Posterior vena cava (tissue), 2 donors: ENCODE data around the gene TMEM150B. TPM values are rescaled to one million over a fixed set of nuclear protein-coding genes. Genes with fewer than 3 reads are reported as not detected.
A peak's percentile ranks its signal among the peaks of the same experiment; 100 is the strongest.

ENCODE experiments used
- DNase-seq: peaks from one replicate; pipeline ENCODE4 v3.0.0-alpha.2; 2020; ENCODE audit warnings: low spot score
- intact Hi-C, 2 donors: fragments of 100-400 bp; cut with DNase I; formaldehyde crosslinking; loops; one replicate each; pipeline versions ENCODE4 v1.14.1 to v1.14.2; 2022 to 2023
- total RNA-seq, 2 donors: library from RNA; stranded (reverse); fragmentation: NEBNext Ultra II Directional; extraction: Animal tissue kit (Norgen Biotek cat#: 25700); gene quantifications; one replicate each; pipeline ENCODE4 v1.2.1, GENCODE V29; 2021
- donor health status: DM: yes; HTN: yes; CAD: no.
- donor health status: DM: yes; HTN: yes; CAD: no.

TMEM150B gene
- total RNA-seq, 2 donors from 2014 or later = 1.9 to 5.4 TPM

DNA sequence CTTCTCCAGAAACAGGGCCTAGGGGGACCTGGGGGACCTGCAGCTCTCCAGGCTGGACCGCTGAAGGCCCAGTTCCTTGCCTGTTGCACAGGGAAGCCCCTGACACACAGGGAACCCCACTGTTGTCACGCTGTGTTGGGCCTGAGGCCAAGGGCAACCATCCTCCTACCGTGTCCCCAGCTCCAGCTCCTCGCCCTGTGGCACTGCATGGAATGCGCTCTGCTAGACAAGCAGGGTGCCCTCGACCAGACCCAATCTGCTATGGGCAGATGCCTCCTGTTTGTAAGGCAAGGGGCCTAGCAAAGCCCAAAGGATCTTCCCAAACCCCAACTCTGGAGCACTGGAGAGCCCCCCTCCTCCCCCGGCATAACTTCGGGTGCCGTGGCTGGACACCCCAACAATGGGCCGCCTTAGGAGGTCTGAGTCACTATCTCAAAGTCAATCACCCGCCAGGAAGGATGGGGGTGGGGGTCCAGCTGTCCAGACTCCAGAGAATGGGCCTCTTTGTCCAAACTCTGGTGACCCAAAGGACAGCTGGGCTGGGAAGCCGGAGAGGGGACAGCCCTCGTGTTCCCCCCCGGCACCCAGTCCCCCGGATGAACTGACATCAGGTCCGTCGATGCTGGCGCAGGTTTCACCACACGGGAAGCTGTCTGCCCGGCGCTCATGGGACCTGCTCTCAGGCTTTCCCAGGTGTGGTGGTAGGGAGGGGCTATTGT, 37.6 kb downstream of the TMEM150B start:
- intact Hi-C loops = no loop called here
- DNase-seq = no peak

DNA sequence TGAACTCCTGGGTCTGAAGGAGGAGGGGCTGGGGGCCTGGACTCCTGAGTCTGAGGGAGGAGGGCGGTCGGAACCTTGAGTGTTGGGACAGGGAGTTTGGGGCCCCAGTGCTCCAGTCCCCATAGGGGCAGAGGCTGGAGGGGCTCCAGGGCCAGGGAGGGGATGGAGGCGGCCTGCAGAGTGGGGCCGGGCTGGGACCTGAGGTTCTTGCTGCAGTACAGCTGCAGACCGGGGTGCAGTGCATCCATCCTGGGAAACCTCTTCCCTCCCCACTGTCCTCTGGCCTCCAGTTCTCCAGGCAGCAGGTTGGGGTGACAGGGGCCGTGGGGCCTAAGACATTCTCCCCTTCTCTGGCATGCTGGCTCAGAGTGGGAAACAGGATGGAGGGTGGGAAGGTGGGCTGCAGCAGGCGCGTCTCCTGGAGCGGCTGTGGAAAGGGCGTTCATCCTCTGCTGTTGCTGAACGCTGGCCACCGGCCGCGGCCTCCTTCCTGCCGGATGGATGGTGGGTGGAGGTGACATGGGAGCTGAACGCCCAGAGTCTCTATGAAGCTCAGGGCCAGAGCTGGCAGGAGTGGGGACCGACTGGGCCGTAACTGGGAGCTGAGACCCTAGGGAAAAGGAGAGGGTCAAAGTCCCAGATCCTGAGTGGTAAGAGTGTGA, 39.8 kb downstream of the TMEM150B start:
- no peak for DNase-seq
- intact Hi-C loops = no loop called here

DNA sequence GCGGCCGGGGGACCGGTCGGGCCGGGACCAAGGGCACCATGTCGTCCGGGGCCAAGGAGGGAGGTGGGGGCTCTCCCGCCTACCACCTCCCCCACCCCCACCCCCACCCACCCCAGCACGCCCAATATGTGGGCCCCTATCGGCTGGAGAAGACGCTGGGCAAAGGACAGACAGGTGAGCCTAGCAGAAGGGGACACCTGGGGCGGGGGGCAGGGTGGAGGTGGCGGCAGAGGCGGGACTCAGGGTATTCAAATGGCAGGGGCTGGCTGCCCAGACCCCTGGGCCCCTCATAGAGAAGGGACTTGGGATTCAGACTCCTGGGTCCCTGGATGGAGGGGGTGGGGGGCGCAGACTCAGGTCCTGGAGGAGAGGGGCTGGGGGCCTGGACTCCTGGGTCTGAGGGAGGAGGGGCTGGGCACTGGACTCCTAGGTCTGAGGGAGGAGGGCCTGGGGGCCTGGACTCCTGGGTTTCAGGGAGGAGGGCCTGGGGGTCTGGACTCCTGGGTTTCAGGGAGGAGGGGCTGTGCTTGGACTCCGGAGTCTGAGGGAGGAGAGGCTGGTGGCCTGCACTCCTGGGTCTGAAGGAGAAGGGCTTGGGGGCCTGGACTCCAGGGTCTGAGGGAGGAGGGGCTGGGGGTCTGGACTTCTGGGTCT, 40.6 kb downstream of the TMEM150B start:
- DNase-seq = no peak
- intact Hi-C loops = no loop called here

DNA sequence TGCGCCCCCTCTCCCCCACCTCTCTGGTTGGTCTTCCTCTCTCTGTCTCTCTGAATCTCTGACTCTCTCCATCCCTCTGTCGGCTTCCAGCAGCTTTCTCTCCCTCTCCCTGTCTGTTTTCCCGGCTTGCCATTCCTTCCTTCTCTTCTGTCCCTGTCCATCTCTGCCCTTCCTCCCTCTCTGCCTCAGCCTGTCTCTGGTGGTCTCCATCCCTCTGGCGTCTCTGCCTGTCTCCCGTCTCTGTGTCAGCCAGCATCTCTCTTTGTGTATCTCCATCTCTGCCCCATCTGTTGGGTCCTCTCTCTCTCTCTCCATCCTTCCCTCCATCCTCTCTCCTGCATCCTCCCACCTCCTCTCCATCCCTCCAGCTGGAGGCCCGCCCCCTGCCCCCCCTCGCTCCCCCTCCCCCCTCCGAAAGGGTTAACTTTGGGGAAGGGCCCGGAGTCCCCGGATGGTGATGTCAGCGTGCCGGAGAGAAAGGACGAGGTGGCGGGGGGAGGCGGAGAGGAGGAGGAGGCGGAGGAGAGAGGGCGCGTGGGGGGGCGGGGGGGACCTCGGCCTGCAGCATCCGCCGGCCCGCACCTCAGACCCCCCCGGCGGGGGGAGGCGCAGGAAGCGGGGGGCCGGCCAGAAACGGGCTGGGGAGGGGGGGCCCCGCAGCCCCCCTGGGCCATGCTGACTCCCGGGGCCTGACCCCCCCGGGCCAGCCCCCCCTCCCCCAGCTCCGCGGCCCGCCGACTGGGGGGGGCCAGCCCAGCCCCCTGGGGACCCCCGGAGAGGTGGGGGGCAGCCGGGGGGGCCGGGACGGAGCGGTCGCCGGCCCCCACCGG, 41.4 kb downstream of the TMEM150B start, which contains the start of gene BRSK1:
Gene BRSK1 (plus strand): TSS at position 450 of the 830 bp plus-strand sequence. CDS start 446 bp downstream, outside the sequence.
- no peak for DNase-seq
- intact Hi-C loops = no loop called here

DNA sequence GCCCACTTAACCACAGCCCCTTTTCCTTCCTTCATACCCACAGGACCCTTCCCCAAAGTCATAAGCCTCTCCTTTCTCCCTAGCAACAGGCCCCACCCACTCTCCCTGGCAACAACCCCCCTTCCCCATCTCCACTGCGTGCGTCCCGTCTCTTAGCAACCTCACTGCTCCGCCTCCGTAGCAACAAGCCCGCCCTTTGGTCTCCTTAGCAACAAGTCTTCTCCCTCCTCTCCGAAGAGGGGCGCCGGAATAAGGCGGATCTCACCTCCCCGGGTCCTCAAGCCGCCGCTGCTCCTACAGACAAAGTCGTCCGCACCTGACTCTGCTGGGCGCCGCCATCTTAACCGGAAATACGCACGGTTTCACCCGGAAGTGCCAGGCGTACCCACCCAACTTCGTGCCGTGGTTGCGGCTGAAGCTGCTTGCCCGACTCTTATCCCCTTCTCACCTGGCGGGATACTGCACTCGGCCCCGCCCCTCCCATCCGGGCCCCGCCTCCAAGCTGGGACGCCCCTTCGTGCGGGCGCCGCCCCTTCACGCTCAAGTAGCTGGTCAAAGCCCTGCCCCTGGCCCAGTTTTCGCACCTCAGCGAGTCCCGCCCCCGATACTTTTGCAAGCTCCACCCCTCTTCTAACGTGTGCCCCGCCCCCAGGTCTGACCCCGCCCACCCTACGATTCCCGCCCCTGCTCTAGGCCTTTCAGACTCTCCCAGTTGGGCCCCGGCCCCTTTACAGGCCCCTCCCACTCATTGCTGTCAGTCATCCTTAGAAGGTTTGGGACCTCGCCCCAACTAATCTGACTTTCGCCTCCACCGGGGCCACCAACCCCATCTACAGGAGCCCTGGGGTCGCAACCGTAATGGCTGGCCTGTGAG, 45.1 kb downstream of the TMEM150B start, which contains the start of gene HSPBP1:
Gene HSPBP1 (minus strand): TSS at position 341 of the 874 bp plus-strand sequence. CDS start 502 bp downstream, outside the sequence.
- DNase-seq = peak; percentile 97
- intact Hi-C loops = loop anchor here in 1 of 2 donors (5.0 kb wide), 1 partner anchor 723 kb away; no protein-coding TSS in a partner anchor

DNA sequence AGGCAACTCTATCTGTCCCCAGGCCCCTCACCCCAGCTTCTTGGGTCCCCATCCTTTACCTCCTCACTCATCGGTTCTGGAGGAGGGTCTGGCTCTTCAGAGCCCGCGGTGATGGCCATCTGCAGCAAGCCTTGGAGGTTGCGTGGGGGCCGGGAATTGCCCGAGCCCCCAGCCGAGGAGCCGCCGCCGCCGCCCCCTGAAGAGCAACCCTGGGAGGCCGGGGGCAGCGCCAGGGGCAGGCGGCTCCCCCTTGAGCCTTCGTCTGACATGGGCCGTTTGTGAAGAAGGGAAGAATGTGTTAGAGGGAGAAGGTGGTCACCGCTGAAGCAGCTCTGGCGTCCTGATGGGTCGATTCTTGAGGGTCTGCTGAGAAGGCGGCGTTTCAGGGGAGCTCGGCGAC, 45.8 kb downstream of the TMEM150B start:
- DNase-seq = no peak
- intact Hi-C loops = loop anchor here in 1 of 2 donors (5.0 kb wide), 1 partner anchor 722 kb away; no protein-coding TSS in a partner anchor

DNA sequence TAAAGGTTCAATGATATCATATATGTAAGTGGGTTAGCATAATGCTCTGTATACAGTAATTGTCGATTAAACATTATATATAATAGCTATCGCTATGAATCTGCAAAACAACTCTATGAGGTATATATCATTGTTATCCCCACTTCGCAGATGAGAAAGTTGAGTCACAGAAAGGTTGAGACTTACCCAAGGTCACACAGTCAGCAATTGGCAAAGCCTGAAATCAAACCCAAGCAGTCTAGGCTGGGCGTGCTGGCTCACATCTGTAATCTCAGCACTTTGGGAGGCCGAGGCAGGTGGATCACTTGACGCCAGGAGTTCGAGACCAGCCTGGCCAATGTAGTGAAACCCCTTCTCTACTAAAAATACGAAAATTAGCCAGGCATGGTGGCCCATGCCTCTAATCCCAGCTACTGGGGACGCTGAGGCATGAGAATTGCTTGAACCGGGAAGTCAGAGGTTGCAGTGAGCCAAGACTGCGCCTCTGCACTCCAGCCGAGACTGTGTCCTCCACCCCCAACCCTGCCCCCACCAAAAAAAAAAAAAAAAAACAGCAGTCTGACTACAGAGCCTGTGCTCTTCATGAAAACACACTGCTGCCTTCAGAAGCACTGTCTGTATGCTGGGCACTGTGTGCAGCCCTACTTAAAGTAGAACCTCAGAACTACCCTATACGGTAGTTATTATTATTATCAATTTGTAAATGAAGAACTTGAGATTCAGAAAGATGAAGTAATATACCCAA, 46.6 kb downstream of the TMEM150B start:
- DNase-seq = no peak
- intact Hi-C loops = loop anchor here in 1 of 2 donors (5.0 kb wide), 1 partner anchor 721 kb away; no protein-coding TSS in a partner anchor

DNA sequence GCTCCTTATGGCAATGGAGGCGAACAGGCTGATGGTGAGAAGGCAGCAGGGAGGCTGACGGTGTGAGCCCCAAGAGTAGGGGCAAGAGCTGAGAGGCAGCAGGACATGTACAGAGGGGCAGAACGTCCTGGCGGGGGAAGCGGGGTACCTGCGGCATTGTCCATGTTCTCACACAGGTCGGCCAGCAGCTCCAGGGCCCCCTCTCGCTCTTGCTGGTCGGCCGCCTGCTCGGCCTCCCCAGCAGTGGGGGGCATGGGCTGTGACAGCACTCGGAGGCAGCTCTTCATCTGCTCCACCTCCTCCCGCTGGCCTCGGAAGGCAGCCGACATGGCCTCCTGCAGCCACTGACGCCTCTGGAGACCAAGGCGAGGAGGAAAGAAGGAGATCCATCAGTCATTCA, 47.6 kb downstream of the TMEM150B start:
- intact Hi-C loops = loop anchor here in 1 of 2 donors (5.0 kb wide), 1 partner anchor 720 kb away; no protein-coding TSS in a partner anchor
- DNase-seq = no peak

DNA sequence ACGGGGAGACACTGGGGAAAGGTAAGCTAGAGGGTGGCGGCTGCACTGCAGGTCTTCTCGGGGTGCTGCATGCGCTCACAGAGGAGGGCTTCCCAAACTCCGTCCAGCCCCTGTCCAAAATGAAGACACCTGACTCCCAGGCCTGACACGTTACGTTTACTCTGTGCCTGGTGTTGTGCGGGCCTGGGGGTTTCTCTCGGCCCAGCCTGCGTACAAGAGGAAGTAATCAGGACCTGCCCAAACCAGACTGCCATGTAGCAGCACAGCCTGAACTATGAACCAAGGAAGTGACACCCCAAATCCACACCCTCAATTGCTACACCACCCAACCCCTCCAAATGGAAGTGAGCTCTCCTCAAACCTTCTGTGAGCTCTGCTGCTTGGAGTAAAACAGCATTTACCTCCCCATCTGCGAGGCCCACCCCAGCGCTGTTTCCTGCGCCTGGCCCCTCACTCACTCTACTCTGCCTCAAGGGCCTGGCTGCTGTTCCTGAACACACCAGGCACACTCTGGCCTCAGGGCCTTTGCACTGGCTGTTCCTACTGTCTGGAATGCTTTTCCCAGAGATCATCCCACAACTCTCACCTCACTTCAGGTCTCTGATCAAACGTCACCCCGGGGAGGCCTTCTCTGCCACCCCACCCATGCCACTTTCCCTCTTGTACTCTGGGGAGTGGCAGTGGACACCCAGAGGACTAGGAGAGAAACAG, 48.3 kb downstream of the TMEM150B start:
- no peak for DNase-seq

DNA sequence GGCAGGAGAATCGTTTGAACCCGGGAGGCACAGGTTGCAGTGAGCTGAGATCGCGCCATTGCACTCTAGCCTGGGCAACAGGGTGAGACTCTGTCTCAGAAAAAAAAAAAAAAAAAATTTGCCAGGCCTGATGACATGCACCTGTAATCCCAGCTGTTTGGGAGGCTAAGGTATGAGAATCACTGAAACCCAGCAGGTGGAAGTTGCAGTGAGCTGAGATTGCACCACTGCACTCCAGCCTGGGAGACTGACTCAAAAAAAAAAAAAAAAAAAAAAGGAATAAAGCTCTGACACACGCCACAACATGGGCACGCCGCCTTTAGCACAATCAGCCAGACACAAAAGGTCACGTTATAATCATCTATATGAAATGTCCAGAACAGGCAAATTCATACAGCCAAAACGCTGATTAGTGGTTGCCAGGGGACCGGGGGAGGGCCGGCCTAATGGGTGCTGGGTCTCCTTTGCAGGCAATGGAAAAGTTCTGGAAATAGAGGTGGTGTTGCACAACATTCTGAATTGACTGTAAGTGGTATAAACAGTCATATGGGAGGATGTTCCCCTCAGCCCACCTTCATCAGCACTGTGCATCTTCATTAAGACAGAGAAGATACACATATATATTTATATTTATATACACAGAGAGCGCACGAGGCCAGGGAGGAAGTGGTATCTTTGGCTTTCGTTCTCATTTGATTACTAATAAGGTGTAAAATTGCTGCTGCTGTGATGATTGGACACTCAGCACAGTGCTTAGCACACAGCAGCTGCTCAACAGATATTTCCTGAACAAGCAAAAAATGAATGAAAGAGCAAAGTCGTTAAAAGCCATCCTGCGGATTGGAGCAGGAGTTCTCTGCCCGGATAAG, 49.1 kb downstream of the TMEM150B start:
- intact Hi-C loops = loop anchor here in 1 of 2 donors (5.0 kb wide), 1 partner anchor 719 kb away; no protein-coding TSS in a partner anchor

More for the DNA sequence above, 48.3 kb downstream of the TMEM150B start:
- intact Hi-C loops = loop anchor here in 1 of 2 donors (5.0 kb wide), 1 partner anchor 720 kb away; no protein-coding TSS in a partner anchor

DNA sequence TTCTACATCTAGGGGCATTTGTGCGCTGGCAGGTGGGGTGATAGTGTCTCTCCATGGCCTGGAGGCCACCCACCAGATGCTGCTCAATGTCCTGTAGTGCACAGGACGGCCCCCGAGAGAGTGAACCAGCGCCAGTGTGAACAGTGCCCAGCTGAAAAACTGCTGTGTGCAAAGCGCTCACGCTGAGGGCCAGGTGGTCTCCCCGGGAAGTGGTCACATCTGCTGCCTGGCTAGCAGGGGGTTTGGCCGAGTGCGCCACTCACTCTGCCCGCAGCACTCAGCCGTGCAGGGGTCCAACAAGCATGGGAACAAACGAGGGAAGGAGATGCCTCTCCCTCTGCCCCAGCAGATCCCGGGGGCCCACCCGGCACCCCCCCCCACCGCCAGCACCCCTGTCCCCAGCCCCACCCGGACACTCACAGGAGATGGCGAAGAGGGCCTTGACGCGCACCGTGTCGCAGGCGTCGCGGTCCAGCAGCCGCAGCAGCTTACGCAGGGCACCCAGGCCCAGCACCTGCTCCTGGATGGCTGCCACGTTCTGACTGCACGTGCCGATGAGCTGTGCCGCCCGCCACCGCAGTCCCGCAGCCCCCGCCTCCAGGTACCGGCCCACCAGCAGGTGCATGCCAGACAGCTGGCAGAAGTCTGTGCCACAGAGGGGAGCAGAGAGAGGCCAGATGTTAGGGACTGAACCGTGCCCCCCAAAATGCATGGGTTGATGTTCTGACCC, 51.0 kb downstream of the TMEM150B start:
- intact Hi-C loops = no loop called here

More for the DNA sequence above, 49.1 kb downstream of the TMEM150B start:
- no peak for DNase-seq

DNA sequence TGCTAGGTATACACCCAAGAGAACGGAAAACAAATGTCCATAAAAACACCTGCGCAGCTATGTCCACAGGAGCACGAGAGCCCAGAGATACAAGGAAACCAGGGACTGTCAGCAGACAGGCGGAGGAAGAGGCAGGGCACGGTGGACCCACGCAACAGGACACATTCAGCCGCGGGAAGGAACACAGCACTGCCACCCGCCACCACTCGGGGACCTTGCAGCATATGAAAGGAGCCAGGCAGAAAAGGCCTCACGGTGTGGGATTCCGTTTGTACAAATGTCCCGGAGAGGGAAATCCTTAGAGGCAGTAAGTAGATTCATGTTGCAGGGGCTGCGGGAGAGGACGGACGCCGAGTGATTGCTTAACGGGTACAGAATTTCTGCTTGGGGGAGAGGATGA, 53.0 kb downstream of the TMEM150B start:
- DNase-seq = no peak
- intact Hi-C loops = no loop called here

More for the DNA sequence above, 51.0 kb downstream of the TMEM150B start:
- no peak for DNase-seq

DNA sequence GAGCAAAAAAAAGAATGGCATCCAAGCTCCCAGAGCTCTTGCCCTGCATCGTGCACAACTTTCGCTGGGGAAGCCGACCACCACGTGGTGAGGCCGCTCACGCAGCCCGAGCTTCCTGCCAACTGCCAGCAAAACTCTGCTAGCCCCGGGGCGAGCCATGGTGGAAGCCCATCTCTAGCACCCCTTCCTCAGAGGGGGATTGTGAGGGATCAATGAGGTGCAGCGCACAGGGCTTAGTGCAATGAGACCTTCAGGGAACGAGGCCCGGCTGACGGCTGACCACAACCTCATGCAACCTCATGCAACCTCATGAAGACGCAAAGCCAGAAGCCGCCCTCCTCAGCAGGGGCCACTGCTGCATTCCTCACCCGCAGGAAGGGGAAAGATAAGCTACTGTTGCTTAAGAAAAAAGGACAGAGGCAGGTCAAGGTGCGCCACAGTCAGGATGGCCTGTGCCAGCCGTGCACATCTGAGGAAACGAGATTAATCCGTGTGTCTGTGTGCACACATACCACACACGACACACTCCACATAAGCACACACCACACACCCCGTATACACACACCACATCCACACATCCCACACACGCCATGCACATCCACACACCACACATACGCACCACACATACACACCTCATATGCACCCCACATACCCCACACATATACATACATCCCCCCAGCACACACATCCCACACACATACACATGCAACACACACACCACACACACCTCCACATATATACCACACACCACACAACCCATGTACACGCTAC, 54.8 kb downstream of the TMEM150B start:
- intact Hi-C loops = no loop called here
- no peak for DNase-seq

DNA sequence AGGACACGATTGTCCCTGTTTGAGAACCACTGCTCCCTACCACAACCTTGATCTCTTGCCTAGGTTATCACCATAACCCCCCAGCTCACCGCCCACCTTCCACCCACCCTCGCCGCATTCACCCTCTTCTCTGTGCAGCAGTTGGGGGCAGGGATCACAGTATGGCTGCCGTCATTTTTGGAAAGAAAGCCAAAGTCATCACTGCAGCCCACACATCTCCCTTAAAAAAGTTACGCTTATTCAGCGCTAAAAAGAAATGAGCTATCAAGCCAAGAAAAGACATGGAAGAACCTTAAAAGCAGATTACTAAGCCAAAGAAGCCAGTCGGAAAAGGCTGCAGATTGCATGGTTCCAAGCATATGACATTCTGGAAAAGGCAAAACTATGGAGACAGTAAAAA, 55.8 kb downstream of the TMEM150B start:
- intact Hi-C loops = no loop called here
- DNase-seq = no peak
